GM21528 (cell line): ENCODE results near the gene MANBA.

Experiments used
- ATAC-seq: cut with Tn5 transposase; IDR thresholded peaks from one replicate; pipeline ENCODE4 v1.9.1; 2021; ENCODE audit warnings: mild to moderate bottlenecking, moderate library complexity; ENCODE audit not compliant: unreplicated experiment, low FRiP score

Gene MANBA

DNA sequence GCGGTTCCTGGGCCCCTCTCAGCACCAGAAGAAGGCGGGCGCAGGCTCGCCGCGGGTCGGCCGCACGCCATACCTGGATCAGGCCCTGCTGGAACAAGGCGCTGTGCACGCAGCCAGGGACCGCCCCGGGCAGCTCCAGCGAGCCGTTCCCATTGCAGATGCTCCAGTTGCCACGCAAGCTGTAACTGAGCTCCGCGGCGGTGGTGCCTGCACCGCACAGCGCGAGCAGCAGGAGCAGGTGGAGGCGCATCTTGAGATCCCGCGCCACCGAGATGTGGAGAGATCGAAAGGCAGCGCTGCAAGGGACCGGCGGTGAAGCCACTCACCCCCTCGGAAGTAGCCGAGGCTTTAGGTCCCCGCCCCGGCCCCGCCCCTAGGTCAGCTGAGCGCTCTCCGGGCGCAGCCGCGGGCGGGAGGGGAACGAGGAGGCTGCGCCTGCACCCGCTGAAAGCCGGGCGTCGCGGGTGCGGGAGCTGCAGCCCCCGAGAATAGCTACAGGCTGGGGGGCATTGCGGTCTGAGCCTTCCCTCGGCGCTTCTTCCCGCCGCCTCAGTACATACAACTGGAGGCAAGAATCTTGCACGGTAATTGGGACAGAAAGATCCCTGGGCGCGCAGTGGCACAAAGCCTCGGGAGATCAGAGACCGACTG, at the start of gene MANBA:
Gene MANBA, minus strand, starts transcription at position 324 of the 651 bp plus-strand sequence. Its CDS starts 74 bp downstream, at position 250.
- ATAC-seq = peak; percentile 92

DNA sequence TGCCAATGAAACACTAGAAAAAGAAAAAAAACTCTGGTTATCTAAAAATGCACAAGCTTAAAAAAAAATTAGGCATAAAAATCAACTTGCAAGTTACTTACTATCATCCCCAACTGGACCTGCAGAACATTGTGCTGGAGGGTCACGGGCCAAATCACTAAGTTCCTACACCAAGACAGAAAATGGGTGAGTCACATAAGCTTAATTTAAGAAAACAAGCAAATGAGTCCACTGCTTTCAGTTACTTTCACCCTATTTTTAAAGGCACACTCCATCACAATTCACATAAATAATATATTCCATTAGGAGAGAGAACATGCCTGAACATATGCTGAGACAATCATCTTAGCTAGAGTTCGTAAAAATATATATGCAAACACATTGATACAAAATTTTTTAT, 48.9 kb upstream of the MANBA start:
- no peak for ATAC-seq

DNA sequence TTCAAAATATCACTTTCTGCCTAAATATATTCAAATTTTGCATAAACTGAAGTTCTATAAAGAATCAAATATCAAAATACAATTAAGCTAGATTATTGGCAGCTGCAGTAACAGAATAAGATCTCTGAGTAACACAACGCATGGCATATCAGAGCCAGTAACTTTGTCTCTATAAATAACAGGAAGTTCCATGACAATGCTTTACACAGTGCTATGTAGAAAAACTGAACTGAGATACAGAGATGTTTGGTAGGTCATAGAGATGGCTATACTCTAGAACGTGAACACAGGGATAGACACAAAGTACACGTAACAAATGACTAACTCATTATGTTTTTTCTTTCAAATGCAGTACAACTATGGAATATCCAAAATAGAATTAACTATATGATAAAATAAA, 48.4 kb upstream of the MANBA start:
- ATAC-seq = no peak

DNA sequence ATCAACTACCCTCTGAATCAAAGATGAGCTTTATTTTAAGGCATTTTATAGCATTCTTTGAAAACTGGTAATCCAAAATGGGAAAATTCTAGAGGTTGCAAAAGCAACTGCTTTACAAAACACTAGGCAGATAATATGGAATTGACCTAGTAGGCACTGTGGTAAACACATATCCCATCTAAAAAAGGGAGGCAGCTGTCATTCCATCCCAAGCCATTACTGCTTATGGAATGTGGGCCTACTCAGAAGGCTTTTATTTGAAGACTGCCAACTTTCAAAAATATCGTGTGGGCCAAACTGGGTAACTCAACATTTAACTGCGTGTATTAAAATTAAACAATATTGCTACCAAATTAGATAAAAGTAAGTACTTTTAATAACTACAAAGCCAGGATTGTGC, 47.2 kb upstream of the MANBA start:
- ATAC-seq = no peak

DNA sequence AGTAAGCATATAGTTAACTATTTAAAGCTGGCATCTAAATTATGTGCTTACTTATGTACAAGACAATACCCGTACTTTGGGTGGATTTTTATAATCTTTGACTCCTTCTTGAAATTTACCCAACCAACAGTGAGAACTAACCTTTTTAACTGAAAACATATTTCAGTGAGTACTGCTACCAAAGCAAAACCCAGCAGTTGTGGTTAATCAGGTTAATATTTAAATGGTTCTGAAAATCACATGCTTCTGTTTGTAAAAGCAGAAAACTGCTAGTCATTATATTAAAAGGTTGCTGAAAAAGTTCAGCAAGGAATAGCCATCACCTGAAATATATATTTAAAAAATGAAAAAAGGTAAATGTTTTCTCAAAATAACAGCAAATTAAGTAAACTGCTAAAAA, 46.6 kb upstream of the MANBA start:
- no peak for ATAC-seq

DNA sequence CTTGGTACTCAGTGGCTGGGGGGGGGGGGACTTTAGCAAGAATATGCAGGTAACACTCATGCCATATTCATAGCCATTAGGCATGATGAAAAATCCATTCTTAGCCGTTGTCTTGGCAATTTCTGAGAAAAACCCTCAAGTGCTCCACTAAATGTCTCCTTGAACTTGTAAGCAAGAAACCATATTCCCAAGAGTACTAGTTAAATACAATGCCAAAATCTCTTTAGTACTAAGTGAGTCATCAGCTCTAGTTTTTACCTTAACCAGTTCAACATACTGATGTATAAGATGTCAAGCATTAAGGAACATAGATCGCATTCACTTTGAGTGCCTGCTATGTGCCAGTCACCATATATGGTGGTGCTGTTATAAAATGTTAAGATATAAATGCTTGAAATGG, 39.0 kb upstream of the MANBA start:
- ATAC-seq = no peak

DNA sequence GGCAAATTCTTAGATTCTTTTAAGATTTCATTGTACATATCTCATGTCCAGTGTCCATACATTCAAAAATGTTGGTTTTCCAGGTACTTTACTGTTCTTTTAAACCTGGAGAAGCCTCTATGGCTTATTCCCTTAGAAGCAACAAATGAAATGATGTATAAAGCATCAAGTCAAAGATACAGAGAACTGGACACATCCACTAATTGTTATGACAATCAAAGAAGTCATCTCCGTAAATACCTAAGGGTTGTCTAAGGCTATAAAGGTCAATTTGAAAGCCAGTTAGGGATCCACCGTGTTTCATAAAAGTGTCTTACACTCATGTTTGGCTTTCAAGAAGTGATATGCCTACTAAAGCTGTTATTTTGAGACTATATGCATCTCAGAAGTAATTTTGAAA, 34.2 kb upstream of the MANBA start:
- no peak for ATAC-seq

DNA sequence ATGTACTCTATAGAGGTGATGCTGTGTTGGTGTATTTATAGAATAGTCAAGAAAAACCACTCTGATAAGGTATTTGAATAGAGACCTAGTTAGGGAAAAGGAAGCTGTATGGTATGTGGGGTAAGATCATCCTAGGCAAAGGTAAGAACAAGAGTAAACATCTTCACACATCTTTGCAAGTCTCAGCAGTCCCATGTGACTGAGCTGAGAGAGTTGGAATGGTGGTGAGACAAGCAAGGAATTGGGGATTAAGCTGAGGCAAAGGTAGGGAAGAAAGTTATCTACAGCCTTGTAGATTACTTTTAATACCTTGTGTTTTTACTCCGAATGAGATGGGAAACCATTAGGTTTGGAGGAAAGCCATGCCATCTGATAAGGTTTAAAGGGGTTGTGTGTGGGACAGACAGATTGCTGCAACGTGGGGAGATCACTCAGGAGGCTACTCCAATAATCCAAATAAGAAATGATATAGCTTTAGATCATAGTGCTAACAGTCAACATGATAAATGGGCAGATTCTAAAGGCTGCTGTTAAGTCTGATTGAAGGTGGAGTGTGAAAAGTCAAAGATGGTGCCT, 31.7 kb upstream of the MANBA start:
- ATAC-seq = no peak

DNA sequence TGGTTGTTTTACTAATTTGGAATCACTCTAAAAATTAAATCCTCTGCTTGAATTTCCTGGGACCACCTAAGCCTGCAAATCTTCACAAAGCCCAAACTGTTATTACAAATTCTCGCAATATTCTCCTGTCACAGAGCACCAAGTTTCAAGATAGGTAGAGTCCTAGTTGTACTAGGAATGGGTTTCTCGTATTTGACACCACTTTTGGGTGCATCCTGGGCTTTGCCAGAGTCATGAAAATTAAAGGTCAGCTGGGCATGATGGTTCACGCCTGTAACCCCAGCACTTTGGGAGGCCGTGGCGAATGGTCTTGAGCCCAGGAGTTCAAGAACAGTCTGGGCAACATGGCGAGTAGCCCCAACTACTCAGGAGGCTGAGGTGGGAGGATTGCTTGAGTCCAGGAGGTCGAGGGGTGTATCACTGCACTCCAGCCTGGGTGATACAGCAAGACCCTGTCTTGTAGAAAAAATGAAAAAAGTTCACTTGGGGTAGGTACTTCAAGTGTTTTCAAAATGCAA, 30.6 kb upstream of the MANBA start:
- ATAC-seq = no peak

DNA sequence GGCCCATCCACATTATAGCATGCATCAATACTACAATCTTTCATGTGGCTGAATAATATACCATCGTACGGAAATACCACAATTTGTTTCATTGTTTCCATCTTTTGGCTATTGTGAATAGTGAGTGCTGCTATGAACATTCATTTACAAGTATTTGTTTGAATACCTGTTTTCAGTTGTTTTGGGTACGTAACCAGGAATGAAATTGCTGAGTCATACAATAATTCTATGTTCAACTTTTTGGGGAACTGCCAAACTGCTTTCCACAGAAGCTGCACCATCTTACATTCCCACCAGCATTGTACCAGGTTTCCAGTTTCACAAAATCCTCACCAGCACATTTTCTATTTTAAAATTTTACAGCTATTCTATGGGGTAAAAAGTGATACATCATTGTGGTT, 28.5 kb upstream of the MANBA start:
- no peak for ATAC-seq

DNA sequence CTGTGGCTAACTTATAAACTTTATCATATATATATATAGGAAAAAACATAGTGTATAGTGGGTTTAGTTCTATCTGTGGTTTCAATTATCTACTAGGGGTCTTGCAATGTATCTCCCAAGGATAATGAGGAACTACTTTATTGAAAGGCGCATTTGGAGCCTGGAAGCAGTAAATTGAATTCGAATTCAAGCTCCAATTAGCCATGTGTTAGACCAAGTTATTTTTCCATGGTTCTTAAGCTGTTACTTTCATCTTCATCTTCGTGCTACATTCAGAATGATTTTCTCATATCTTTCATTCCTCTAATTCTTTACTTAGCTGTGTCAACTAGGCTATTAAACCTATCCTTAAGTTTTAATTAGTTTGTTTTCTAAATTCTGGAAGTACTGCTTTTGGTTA, 27.2 kb upstream of the MANBA start:
- ATAC-seq = no peak

DNA sequence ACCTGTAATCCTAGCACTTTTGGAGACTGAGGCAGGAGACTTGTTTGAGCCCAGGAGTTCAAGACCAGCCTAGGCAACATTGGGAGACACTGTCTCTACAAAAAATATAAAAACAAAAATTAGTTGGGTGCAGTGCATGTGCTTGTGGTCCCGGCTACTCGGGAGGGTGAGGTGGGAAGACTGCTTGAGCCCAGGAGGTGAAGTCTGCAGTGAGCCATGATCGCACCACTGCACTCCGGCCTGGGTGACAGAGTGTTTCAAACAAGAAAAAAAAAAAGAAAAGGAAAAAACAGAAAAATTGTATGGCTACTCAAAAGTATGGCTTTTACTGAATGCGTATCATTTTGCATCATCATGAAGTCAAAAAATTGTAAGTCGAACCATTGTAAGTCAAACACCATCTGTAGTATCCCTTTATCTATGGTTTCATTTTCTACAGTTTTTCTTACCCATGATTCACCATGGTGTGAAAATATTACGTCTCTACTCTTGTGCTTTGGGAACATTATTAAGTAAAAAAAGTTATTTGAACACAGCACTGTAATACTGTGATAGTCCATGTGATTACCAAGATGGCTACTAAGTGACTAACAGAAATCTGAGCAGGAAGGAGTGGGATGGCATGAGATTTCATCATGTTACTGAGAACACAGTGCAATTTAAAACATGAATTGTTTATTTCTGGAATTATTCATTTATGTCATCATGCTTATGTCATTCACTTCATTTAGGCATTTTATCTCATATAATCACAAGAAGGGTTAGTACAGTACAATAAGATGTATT, 26.5 kb upstream of the MANBA start:
- no peak for ATAC-seq

DNA sequence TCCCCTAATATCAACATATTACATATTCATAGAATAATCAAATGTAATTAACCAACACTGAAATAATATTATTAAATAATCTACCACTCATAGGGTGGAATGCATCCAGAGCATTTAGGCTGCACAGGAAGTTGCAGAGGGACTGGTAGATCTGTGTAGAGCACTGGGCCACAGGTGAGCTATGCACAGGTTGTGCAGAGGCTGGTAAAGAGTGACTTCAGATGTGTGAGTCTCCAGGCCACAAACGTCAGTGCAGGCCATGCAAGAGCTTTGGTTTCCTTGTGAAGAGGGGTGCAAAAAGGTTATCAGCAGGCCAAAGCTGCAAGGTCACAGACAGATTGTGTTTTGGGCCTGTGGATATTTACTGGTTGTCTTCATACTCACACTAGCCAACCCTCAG, 25.5 kb upstream of the MANBA start:
- ATAC-seq = no peak

DNA sequence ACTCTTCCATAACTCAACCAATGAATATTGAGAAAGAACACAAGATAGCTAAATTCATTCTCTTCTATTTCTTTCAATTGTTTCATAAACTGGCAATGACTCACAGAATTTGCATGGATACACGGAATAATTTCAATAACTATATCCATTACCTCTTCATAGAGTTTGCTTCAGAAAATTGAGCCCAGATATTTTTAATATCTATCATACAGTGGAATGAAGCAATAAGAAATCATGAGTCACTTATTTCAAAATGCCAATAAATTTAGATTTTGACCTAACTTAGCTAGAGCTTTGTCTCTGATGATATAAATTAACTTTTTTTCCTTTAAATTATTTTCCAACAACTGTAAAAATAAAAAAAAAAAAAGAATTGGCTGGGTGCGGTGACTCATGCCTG, 22.2 kb upstream of the MANBA start:
- ATAC-seq = no peak

DNA sequence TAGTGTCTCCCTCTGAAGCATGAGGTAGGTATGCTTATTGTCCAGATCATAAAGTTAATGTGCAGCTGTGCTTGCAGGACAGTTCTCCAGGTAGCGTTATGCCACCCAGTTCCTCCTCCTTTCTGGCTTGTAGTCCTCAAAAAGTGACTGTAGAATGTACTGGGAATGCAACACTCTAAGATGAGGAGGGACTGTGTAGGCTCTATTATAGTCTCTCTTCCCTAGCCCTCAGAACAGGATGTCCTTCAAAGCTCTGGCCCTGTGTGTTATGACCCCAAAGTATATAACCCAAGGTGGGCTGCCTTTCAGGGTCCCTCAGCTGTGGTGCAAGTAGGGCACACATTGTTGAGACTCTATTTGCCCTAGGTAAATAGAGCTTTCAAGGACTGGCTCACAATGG, 20.8 kb upstream of the MANBA start:
- no peak for ATAC-seq

DNA sequence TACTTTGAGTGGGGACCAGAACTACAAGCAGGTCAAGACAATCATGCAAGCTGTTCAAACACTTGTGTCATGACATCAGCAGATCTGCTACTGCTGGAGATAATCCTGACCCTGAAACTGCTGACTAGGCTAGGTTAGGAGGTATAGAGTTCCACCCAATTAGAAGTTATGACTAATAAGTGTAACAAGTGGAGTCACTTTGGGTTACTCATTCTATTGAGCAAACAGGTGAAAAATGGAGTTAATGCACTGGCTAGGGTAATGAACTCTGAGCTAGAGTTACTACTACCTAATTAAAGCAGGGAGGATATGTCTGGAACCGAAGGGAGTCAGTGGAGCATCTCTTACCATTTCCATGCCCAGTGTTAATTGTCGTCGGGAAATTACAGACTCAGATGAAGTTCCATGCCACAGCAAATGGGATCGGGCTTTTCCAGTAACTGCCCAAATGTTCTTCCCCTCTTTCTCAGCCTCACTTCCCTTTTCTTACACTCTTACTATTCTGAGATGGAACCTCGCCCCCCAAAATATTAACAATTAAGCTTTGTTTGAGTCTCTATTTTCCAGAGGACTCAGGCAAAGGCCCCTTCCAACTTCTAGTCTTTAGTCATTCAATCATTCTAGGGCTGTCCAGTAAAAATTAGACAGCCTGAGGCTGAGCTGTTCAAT, 19.8 kb upstream of the MANBA start:
- ATAC-seq = no peak

DNA sequence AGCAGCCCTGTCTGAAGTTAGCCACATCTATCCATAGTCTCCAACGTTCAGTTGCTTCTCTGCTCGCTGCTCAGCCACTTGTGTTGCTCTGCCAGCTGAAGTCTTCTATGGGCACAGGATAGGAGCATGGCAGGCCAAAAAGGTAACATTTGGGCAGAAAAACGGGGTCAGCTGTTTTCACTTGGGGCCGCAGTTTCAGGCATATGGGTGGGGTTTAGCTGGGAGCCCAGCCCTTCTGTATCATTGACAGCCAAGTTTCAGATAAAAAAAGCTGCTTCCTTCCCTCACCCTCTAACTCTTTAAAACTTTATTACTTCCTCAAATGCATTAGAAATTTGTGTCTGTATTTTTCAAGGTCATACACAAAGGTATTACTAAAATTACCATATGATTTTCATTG, 18.4 kb upstream of the MANBA start:
- ATAC-seq = no peak

DNA sequence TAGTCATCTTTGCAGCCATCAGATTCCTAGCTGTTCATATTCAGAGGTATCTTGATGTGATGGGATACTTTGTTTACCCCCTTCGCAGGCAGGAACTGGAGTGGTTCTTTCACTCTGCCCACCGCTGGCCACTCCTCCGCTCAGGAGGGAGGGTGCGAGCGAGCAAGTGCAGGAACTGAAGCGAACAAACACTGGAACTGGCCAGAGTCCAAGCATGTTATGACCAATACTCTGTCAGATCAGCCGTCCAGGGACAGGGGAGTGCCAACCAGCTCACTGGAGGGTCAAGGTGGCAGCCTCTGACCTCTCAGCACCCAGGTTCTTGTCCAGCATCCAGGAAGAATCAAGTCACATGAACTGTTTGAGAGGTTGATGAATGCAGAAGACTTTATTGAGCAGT, 18.0 kb upstream of the MANBA start:
- no peak for ATAC-seq

DNA sequence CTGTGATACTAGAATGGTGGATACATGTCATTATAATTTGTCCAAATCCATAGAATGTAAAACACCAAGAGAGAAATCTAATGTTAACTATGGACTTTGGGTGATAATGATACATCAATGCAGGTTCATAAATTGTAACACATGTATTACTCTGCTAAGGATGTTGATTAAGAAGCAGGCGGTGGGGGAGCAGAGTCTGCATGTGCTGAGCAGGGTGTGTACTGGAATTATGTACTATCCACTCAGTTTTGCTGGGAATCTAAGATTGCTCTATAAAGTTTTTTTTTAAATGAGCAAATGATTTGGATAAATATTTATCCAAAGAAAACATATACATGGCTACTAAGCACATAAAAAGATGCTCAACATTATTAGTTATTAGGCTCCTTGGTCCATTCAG, 15.0 kb upstream of the MANBA start:
- no peak for ATAC-seq

DNA sequence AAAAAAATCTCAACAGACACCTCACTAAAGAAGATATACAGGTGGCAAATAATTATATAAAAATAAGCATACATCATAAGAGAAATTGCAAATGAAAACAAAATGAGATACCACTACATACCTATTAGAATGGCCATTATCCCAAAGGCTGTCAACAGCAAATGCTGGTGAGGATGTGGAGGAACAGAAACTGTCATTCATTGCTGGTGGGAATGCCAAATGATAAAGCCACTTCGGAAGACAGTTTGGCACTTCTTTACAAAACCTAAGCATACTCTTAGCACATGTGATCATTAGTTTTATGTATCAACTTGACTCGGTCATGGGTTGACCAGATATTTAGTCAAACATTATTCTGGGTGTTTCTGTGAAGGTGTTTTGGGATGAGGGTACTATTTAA, 13.5 kb upstream of the MANBA start:
- no peak for ATAC-seq

DNA sequence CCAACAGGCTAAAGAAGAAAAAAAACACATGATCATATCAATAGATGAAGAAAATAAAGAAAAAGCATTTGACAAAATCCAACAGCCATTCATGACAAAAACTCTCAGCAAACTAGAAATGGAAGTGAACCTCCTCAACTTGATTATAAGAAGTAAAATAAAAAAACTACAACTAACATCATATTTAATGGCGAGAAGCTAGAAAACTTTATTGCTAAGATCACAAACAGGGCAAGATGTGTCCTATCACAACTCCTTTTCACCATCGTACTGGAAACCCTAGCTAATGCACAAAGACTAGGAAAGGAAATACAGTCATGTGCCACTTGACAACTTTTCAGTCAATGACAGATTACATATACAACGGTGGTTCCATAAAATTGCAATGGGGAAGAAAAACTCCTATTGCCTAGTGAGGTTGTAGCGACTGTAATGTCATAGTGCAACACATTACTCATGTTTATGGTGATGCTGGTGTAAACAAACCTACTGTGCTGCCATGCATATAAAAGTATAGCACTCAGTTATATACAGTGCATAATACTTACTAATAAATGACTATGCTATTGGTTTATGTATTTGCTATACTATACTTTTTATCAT, 12.1 kb upstream of the MANBA start:
- no peak for ATAC-seq
